Cerebellar nuclear complex (tissue), 1 donor: ENCODE data around the gene DPP9.
"Not testable (repeated sequence)": the region's sequence is repeated elsewhere in the genome, so short reads cannot be mapped to it uniquely, and the experiment has no call there.

ENCODE experiments used
- DNase-seq, 2 experiments: peaks; one replicate each; lab custom pipeline; 2025; lab: John Stamatoyannopoulos, UW

DPP9 gene

DNA sequence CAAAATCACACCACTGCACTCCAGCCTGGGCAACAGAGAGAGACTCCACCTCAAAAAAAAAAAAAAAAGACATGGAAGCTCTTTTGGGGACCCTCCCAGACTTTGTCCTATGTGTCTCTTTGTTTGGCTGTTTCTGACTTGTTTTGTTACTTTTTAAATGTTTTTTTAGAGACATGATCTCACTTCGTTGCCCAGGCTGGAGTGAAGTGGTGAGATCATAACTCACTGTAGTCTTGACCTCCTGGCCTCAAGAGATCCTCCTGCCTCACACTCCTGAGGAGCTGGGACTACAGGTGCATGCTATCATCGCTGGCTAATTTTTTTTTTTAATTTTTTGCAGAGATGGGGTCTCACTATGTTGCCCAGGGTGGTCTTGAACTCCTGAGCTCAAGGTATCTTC, 16.4 kb upstream of the DPP9 start:
- no peak for DNase-seq

DNA sequence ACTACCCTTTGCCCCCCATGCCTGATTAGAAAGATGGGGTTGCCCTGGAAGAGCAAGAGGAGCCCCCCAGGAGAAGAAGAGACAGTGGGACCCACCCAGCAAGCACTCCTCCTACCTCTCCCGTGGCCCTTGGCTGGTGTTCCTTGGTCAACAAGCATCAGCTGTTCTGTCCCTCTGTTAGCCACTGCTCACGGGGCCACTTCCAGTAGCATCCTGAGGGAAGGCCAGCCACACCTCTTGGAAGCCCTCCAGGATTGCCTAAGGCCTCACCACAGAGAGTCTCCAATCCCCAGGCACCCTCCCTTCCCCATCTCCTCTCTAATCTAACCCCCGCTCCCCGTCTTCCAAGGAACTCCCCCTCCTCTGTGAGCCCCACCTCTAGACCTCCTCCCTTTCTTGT, 15.1 kb upstream of the DPP9 start:
- no peak for DNase-seq

DNA sequence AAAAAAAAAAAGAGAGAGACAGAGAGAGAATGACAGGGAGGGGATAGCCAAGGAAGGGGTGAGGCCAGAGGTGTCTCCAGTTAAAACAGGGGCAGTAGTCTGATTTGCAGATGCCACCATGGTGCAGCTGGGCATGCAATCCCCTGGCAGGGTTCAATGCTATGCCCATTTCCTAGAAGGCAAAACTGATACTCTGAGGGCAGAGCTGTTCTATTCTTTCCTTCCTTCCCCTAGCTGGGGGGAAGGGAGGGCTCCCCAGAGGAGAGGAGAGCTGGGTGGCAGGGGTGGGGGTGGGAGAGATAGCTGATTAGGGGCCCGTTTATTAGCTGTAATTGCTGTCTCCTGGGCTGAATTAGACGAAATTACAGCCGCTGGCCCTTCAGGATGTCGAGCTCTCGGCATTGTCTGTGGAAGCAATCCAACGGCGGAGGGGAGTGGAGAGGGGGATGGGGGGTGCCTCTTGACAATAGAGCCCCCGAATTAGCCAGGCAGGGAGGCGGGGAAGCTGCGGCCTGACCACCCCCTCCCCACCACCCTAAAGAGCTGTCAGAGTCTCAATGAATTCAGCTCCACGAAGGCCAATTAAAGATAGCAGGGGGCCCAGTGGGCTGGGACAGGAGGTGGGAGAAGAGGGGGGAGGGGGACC, 14.4 kb upstream of the DPP9 start:
- DNase-seq: no peak

DNA sequence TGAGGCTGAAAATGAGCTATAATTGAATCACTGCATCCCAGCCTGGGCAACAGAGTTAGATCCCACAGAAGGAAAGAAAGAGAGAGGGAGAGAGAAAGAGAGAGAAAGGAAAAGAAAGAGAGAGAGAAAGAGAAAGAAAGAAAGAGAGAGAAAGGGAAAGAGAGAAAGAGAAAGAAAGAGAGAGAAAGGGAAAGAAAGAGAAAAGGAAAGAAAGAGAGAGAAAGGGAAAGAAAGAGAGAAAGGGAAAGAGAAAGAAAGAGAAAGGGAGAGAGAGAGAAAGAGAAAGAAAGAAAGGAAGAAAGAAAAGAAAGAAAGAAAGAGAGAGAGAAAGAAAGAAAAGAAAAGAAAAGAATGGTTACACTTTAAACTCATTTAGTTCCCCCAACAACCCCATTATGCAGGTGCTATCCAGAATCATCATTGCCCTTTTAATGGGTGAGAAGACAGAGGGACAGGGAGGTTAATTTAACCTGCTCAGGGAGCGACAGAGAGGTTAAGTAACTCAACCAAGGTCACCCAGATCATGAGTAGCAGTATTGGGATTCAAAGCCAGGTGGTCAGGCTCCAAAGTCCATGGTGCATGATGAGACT, 10.2 kb upstream of the DPP9 start:
- DNase-seq: no peak

DNA sequence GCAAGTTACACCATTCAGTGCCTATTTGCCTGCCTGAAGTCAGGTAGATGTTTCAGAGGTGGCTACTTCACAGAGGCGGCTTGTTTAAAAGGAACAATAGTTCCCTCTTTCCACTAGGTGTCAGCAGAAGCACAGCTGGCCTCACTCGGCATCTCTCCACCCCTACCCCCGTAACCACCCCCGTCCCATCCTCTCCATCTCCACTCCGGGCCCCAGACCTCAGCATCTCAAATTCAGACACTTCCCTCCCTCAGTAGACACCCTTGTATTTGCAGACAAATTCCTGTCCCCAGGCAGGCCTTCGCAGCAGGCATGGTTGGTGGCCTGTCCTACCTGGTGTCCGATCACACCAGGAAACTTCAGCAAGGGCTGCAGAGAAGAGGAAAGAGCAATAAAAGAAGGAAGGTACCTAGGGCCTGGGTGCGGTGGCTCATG, 9.1 kb upstream of the DPP9 start:
- DNase-seq: peak in 1 of 2 experiments; percentile 51

DNA sequence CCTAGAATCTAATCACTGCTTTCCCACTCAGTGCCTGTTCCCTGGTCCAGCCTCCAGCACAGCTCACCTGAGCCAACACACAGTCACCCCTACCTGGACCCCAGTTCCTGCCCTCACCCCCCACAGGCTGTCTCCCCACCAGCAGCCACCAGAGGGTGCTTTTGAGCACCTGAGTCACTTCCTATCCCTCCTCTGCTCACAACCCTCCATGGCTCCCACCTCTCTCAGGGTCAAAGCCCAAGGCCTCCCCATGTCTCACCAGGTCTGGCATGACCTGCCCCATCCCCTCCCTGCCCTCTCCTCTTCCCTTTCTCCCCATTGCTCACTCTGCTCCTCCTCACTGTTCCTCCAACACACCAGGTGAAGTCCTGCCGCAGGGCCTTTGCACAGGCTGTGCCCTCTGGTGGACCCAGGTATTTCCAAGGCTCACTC, 7.1 kb upstream of the DPP9 start:
- no peak for DNase-seq

DNA sequence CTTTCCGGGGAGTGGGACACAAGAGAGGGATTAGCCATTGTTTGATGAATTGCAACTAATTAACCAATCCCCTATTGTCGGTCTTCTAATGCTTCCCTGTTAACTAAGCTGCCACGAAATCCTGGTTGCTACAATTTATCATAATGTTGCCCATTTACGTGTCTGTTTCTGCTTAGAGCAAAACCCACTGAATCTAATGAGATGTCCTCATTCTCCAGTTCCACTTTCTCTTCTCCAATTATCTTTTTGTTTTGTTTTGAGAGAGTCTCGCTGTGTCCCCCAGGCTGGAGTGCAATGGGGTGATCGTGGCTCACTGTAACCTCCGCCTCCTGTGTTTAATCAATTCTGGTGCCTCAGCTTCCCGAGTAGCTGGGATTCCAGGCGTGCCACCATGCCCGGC, 5.2 kb upstream of the DPP9 start:
- no peak for DNase-seq

DNA sequence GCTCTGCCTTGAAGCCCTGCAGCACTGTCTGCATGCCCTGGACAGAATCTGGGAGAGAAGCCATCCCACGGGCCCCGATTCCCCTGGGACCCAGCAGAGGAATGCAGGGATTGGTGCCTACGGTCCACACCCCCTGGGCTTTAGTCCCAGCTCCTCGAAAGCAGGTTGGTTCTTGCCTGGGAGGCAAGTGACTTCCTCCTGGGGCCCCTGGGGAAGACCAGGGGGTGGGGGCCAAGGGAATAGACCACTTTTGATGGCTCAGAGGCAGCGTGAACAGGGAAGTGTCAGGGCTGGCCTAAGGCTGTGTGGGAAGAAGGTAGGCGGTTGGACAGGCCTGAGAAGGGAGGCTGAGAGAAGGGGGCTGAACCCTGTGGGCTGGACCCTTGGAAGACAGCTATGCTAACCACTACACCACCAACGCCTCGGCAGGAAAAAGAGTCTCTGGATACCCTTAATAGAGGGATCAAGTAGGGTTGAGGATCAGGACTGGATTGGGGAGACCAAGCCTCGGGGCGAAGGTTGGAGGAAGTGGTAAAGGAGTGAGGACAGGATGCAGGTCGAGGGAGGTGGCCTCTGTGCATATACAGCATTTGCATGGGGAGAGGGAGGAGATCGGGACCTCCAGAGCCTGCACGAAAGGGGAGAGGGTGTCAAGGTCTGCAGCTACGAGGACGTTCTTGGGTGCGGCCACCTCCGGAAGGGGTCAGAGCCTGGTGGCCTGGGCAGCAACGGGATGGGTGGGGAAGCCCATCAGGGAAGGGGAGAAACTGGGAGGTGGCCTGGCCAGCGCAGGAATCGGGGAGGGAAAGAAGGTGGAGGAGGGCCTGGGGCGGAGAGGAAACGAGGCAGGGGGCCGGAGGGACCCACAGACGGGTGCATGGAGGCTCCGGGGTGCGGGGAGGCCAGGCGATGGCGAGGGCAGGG, 709 bp downstream of the DPP9 start:
- DNase-seq: no peak

DNA sequence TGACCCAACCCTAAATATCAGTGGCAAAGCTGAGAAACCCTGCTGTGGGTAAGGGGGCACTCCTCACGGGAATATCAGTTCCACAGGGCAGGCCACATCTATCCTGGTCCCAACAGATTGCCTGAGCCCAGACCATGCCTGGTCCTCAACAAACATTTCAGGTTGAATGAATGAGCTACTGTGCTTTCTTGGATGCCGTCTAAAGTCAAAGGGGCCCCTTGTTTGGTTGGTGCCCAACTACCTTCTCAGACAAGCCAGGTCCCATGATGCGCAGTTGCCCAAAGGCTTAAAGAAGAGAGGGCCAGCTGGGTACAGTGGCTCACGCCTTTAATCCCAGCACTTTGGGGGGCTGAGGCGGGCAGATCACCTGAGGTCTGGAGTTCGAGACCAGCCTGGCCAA, 2.4 kb downstream of the DPP9 start:
- DNase-seq: no peak

DNA sequence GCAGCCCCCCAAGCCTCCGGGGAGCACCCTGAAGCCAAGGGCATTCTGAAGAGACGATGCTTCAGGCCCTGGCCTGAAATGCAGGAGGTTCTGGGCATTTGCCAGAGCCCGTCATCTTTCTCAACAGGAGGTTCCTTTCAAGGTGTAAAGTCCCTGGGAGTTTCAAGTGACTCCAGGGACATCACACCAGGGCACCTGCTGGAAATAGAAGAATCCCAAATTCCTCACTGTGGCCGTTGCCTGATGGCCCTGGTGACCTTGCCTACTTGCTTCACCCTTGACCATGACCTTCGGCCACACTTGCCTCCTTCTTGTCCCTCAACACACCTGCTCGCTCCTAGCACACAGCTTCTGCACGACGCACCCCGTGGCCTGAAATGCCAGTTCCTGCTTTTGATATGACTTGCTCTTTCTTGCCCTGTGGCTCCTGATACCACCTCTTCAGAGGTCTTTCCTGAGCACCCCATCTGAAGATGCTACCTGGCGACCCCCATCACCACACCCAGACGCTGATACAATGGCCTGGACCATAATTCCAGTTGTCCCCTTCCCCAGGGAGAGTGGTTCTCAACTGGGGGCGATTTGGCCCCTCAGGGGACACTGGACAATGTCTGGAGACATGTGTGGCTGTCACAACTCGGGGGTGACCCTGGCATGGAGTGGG, 3.5 kb downstream of the DPP9 start:
- DNase-seq: no peak

DNA sequence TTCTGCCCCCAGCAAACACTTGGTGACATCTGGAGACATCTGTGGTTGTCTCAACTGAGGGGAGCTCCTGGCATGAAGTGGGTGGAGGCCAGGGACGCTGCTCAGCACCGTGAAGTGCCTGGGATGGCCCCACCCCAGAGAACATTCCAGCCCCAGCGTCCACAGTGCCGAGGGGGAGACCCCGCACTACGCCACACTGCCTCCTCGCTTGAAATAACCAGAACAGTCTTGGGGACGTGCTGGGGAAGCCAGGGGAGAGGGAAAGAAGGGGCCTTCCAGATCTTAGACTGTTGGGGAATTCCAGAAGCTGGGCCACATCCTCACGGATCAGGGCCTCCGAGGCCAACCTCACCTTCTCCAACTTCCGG, 4.2 kb downstream of the DPP9 start:
- DNase-seq: no peak

DNA sequence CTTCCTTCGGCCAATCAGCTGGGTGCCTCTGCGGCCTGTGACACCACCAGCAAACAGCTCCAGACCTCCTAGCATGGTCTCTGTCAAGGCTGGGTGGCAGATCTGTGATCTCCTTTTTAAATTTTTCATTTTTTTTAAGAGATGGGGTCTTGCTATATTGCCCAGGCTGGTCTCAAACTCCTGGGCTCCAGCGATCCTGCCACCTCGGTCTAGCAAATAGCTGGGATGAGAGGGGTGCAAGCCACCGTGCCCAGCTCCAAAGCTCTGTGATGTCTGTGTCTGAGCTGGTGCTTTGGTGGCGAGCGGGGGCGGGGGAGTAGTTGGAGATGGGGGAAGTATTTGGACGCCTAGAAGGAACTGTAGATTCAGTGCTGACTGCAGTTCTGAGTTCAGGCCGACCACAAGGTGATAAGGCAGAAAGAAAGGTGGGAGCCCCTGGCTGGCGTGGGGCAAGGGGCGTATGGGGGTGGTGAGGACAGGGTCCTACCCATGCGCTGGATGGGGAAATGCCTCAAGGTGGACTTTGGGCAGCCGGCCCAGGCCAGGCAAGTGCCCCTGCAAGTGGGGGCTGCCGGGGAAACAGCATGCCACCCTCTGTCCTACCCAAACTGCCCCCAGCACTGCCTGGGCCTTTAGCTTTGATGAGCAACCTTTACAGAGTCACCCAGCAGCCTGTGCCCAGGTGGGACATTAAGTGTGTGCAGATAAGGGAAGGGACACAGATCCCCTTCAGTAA, 5.5 kb downstream of the DPP9 start:
- no peak for DNase-seq

DNA sequence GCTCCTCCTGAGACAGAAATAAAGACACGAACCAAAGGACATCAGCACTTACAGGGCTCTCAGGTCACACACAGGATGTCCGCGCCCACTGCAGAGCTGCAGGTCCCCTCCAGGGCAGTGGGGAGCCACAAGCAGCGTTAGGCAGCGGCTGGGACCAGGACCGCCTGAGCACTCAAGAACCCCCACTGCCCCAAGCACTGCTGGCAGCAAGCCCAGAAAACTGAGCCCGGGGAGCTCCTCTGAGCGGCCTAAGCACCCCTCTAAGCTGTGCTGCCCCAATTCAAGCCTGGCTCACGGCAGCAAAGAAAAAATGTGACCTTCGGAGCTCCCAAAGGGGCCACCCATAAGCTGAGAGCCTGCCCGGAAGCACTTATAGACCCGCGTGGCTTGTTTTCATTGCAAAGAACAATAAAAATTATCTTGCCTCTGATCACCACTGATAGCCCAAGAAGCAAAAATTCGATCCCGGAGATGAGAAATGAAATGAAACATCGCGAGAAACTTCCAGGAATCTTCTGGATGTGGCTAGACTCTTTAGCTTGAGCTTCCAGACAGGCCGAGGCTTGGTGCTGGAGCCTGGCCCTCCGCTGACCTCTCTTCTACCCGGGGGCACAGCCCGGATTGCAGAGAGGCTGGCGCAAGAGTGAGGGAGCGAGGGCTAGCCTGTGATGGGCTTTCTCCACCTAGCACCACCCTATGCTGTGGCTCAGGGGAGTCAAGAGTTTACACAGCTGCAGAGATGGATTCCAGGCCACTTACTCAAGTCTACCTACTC, 6.3 kb downstream of the DPP9 start:
- no peak for DNase-seq

DNA sequence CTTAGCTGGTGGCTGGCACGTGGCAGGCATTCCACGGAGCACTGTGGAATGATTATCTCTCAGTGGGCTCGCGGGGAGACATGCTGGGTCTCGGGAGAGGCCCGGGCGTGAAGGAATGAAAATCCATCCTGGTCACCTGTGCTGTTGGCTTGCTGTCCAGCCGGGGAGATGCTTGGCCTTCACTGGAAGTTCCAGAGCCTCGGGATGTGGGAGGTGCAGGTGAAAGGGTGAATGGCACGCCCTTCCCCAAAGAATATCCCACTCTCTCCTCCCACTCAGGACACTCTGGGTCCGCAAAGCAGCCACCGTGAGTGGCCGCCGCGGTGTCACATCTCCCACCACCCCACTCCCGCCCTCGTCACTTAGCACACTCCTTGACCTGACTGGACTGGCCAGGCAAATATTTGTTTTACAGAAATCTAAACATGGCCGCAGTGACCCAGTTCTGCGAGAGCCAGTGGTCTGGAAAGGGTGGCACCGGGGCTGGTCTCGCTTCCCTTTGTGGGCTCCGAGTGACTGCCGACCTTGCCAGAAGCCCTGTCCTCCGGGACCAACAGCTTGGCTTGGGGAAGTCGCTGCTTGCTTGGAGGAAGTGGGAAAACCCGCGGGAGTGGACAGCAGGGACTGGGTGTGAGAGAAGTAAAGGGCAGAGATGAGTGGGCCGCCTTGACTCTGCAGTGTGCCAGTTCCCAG, 8.0 kb downstream of the DPP9 start:
- DNase-seq: no peak

DNA sequence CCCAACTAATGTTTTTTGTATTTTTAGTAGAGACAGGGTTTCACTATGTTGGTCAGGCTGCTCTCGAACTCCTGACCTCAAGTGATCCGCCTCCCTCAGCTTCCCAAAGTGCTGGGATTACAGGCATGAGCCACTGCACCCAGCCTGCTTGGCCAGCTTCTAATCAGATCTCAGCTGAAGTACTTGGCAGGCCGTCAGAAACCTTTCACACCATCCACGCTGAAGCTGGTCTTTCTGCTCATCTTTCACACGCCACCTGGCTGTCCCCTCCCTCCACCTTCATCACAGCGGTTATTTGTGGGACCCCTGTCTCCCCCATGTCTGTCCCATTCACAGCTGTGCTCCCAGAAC, 8.5 kb downstream of the DPP9 start:
- not testable (repeated sequence) for DNase-seq

DNA sequence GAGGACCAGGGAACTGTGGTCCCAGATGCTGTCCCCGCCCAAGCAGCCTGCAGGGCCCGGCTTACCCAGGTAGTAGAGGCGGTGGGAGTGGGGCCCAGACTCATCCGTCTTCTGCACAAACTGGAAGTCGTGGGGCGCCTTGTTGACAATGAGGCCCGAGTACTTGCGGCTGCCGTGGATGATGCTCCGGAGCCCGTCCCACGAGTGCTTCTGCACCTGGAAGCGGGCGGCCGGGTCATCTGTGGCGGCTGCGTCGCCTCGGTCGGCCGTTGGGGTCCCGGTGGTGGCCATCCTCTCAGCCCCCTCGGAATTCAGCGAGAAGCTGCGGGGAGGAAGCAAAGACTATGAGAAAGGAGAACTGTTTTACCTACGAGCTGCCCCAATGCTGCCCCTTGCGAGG, 9.6 kb downstream of the DPP9 start:
- no peak for DNase-seq

DNA sequence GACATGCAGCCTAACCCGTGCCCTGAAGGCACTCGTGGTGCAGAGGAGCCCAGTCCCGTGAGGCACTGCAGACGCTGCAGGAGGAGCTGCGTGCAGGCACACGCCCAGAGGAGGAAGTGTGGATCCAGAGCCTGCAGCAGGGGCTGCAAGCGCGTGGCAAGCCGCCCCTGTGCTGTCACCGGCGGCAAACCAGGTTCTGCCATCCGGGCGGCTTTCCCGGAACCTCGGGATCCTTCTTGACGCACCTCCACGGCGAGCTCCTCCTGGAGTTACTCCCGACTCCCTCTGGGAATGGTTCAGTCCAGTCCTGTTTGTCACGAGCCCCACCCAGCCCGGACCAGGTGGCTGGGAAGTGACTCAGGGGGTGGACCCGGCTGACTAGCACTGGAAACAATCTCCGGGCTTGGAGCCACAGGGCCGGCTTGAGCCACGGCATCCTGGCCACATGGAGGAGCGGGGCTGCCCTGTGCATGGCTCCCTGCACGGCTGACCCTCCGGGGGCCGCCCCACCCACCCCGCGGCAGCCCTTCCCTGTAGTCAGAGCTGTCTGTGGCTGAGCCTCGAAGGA, 10.2 kb downstream of the DPP9 start:
- DNase-seq: peak in 1 of 2 experiments; percentile 31

DNA sequence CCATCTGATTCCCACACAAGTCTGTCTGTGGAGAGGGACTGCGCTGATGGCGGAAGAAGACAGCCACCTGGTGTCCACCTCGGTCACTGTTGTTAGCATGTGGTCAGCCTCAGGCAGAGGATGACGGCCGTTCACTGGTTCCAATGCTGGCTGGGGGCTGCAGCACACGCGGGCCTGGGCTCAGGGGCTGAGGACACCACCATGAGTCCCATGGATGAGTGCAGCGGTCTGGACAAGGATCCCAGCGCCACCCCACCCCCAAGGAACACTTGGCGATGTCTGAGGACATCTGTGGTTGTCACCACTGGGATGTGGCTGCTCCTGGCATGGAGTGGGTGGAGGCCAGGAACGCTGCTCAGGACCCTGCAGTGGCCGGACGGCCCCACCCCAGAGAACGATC, 10.9 kb downstream of the DPP9 start:
- no peak for DNase-seq

DNA sequence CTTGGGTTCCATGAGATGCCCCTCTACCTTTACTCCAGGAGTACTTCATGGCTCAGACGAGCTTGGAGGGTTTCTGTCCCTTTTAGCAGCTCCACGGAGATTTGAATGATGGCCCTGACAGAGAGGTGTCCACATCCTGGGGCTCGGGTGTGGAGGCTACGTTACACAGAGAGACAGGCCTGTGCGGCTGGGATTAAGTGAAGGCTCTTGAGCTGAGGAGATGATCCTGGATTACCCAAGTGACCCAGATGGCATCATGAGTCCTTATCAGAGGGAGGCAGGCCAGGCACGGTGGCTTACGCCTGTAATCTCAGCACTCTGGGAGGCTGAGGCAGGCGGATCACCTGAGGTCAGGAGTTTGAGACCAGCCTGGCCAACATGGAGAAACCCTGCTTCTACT, 12.4 kb downstream of the DPP9 start:
- no peak for DNase-seq

DNA sequence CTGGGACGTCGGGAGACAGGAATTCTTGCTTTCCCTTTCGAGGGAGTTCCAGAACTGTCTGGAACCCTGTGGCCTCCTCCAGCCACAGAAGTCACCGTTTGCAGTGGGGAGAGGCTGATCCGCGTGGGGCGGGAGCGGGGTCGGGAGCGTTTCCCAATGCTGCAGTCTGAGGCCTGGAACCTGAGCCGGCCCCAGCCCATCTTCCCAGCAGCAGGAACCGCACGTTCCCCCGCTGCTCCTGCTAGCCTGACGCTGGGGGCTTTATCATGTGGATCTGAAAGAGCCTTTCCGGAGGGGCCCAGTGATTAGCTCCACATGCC, 13.4 kb downstream of the DPP9 start:
- DNase-seq: no peak
